H1 (cell line): ENCODE measurements around the gene CASZ1. TPM values are rescaled to one million over a fixed set of nuclear protein-coding genes. Genes with fewer than 3 reads are reported as not detected.

ENCODE experiments used
- SIN3A ChIP-seq, 2 experiments: IDR thresholded peaks in 1 of 2; conservative IDR thresholded peaks in 1 of 2; 2 replicates each; pipeline ENCODE4 v1.6.1; 2011 to 2012; ENCODE audit warnings: low read length in 2 of 2, improper control_type of control experiment in 1 of 2, low read depth in 1 of 2, mild to moderate bottlenecking in 1 of 2
- SP1 ChIP-seq: IDR thresholded peaks from 2 replicates; pipeline ENCODE4 v1.6.1; 2011; ENCODE audit warnings: low read depth, low read length
- SUZ12 ChIP-seq: fragments of 200-600 bp; sonication (generic); IDR thresholded peaks from 2 replicates; pipeline ENCODE4 v1.6.1; 2012; ENCODE audit warnings: mild to moderate bottlenecking, inconsistent platforms, low read length, moderate library complexity, mixed read lengths
- TCF12 ChIP-seq: IDR thresholded peaks from 2 replicates; pipeline ENCODE4 v1.6.1; 2011; ENCODE audit warnings: low read depth, mild to moderate bottlenecking, low read length
- polyA plus RNA-seq, 7 experiments: library from polyadenylated mRNA; depleted of rRNA in 3 of 7; stranded (reverse) in 5 of 7; unstranded in 2 of 7; fragments of >200 nt in 5 of 7; fragments of 200-250 nt in 2 of 7; gene quantifications; 1 replicate in 5 of 7; 2 replicates in 1 of 7; 4 replicates in 1 of 7; pipeline versions ENCODE4 v1.2.1 to v1.2.3, GENCODE V29; 2011 to 2013; ENCODE audit warnings: missing spikeins in 2 of 7, mixed read lengths in 2 of 7
- total RNA-seq: library from RNA; stranded (reverse); fragmentation: NEBNext Ultra II Directional; extraction: Animal tissue kit (Norgen Biotek cat#: 25700); gene quantifications from 2 replicates; pipeline ENCODE4 v1.2.1, GENCODE V29; 2021
- TF ChIP-seq, protein P1 (sequence below): IDR thresholded peaks from 2 replicates; pipeline ENCODE4 v1.6.1; 2012; ENCODE audit warnings: low read length, inconsistent platforms

Gene CASZ1
- total and polyA plus RNA-seq, 2 of the 8 experiments (the other 6 are each of a cell fraction or from before 2014, with no cell fraction given), result 4.4 to 7.7 TPM

- TF ChIP-seq SP1, result no peak
- no peak for TF ChIP-seq SIN3A (conservative IDR thresholded peaks at IDR 0.05 in 1 of 2, IDR thresholded peaks at IDR 0.05 in 1 of 2; ENCODE audit: low read depth in 1 of 2, low read length in 2 of 2)
- TF ChIP-seq, protein P1, sequence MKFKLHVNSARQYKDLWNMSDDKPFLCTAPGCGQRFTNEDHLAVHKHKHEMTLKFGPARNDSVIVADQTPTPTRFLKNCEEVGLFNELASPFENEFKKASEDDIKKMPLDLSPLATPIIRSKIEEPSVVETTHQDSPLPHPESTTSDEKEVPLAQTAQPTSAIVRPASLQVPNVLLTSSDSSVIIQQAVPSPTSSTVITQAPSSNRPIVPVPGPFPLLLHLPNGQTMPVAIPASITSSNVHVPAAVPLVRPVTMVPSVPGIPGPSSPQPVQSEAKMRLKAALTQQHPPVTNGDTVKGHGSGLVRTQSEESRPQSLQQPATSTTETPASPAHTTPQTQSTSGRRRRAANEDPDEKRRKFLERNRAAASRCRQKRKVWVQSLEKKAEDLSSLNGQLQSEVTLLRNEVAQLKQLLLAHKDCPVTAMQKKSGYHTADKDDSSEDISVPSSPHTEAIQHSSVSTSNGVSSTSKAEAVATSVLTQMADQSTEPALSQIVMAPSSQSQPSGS, result no peak
- TF ChIP-seq SUZ12, result no peak
- TF ChIP-seq TCF12, result no peak
These were observed 34.3 kb downstream of the CASZ1 start (continued) for GRCh38 chr1:10762153-10762523.
